Dermis blood vessel endothelial cell (primary cell): Measurements from ENCODE around the gene KATNB1. TPM values are rescaled to one million over a fixed set of nuclear protein-coding genes. Genes with fewer than 3 reads are reported as not detected.
A peak's percentile ranks its signal among the peaks of the same experiment; 100 is the strongest.
"Not testable (repeated sequence)": the region's sequence is repeated elsewhere in the genome, so short reads cannot be mapped to it uniquely, and the experiment has no call there.

Experiments used
- DNase-seq: peaks from one replicate; pipeline ENCODE4 v3.0.0; 2010
- total RNA-seq: library from RNA; depleted of rRNA; stranded (reverse); fragments of >200 nt; gene quantifications from 2 replicates; pipeline ENCODE4 v1.2.3, GENCODE V29; 2014

Gene KATNB1
- total RNA-seq, 1 donor from 2014 or later = 26.2 TPM

GRCh38 chr16:57701759-57702371, 33.7 kb upstream of the KATNB1 start:
- DNase-seq = no peak

DNA sequence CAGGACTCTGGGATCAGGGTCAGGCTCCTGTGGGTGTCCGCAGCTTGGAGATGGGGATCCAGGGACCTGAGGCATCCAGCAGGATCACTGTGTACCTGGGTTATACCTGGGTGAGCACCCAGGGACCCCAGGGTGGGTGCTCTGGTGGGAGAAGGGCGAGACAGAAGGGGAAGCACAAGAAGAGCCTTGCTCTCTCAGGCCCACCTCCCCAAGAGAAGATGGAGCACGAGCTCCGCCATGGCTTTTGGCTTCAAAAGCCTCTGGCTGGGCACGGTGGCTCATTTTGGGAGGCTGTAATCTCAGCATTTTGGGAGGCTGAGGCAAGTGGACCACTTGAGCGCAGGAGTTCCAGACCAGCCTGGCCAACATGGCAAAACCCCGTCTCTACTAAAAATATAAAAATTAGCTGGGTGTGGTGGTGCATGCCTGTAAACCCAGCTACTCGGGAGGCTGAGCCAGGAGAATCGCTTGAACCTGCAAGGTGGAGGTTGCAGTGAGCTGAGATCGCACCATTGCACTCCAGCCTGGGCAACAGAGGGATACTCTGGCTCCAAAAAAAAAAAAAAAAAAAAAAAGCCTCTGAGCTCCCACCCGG, 32.1 kb upstream of the KATNB1 start:
- DNase-seq = no peak

GRCh38 chr16:57704011-57704904, 31.3 kb upstream of the KATNB1 start:
- no peak for DNase-seq

GRCh38 chr16:57704905-57705852, 30.4 kb upstream of the KATNB1 start:
- DNase-seq = no peak

DNA sequence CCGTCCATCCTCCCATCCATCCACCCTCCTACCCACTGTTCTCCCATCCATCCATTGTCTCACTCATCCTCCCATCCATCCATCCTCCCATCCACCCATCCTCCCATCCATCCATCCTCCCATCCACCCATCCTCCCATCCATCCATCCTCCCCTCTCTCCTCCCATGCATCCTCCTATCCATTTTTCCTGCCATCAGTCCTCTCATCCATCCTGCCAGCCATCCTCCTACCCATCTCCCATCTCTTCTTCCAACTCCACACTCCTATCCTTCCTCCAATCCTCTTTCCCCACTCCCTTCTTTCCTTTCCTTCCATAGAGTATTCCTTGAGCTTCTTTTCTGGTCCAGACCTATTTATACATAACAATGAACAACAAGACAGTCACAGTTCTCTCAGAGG, 28.9 kb upstream of the KATNB1 start:
- no peak for DNase-seq

GRCh38 chr16:57707331-57707730, 28.2 kb upstream of the KATNB1 start:
- DNase-seq = no peak

- no peak for DNase-seq
These were observed 27.4 kb upstream of the KATNB1 start for GRCh38 chr16:57708168-57708567.

DNA sequence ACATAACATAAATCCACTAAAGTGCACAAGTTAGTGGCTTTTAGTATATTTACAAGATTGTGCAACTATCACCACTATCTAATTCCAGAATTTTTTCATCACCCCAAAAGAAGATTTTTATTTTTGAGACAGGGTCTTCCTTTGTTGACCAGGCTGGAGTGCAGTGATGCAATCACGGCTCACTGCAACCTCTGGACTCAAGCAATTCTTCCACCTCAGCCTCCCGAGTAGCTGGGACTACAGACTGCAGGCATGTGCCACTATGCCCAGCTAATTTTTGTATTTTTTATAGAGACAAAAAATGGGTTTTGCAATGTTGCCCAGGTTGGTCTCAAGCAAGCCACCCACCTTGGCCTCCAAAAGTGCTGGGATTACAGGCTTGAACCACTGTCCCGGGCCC, 25.9 kb upstream of the KATNB1 start:
- no peak for DNase-seq

- DNase-seq = no peak
These were observed 24.2 kb upstream of the KATNB1 start for GRCh38 chr16:57711346-57711745.

DNA sequence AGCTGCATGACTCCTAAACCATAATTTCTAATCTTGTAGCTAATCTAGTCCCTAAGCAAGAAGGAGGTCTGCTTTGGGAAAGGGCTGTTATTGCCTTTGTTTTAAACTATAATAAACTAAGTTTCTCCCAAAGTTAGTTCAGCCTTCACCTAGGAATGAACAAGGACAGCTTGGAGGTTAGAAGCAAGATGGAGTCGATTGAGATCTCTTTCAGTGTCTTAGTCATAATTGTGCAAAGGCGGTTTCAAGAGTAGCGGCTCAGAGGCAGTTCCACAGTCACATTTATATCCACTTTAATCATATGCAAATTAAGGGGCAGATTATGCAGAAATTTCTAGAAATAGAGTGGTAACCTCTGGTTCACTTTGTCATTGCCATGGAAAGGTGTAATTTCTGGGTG, 23.6 kb upstream of the KATNB1 start:
- no peak for DNase-seq

DNA sequence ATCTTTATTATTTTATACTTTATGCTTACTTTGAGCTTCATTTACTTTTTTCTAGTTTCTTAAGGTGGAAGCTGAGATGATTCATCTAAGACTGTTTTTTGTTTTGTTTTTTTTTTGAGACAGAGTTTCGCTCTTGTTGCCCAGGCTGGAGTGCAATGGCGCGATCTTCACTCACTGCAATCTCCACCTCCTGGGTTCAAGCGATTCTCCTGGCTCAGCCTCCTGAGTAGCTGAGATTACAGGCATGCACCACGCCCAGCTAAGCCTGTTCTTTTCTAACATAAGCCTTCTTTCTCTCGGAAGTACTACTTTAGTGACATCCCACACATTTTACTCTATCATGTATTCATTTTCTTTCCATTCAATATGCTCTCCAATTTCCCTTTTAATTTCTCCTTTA, 23.0 kb upstream of the KATNB1 start:
- DNase-seq = not testable (repeated sequence)

DNA sequence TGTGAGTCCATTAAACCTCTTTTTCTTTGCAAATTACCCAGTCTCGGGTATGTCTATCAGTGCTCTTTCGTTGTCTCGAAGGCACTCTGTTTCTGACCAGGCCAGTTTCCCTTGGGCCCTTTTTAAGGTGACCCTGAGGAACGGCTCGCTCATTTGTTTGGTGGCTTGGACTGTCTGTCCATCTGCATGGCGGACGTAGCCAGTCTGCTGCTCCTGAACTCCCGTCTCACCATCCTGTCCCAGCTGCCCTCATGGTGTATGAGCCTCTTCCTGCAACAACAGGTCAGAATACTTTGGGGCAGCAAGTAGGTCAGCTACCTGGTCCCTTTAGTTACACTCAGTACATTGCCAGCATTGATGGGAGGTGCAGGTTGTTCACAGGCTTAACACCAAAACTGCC, 22.0 kb upstream of the KATNB1 start:
- no peak for DNase-seq

DNA sequence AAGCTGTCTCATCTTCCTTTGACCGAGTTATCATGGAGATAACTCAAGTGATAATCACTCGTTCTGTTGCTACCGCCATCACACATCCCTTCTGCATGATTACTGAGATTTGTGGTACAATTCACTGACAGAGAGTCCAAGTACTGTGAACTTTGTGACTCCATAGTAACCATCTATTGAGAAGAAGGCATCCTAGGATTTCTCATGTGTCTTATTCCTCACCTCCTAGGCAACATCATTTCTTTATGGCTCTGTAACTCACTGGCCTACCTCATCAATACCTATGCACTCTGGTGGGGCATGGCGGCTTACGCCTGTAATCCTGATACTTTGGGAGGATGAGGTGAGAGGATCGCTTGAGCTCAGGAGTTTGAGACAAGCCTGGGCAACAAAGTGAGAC, 21.5 kb upstream of the KATNB1 start:
- no peak for DNase-seq

DNA sequence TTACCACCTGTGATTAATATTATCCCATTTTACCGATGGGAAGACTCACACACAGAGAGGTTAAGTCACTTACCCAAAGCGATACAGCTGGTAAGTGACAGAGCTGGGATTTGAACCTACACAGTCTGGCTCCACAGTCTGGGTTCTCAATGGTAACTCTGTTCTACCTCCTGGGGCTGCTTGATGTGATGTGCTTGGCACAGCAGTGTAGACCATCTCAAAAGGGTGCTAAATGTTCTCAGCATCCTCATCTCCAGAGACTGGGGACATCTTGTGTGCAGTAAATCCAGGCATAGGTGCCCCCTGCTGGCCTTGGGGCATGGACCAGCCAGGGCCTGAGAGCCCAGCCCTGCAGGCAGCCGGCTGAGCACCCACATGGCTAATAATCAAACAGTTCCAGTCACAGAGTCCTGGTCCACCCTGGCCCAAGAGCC, 15.4 kb upstream of the KATNB1 start:
- DNase-seq = peak; percentile 83

- DNase-seq = no peak
These were observed 14.0 kb upstream of the KATNB1 start for GRCh38 chr16:57721356-57722209.

- DNase-seq = no peak
These were observed 13.4 kb upstream of the KATNB1 start for GRCh38 chr16:57722210-57722499.

- no peak for DNase-seq
These were observed 12.9 kb upstream of the KATNB1 start for GRCh38 chr16:57722651-57723050.

GRCh38 chr16:57723170-57723569, 12.4 kb upstream of the KATNB1 start:
- DNase-seq = peak; percentile 49

DNA sequence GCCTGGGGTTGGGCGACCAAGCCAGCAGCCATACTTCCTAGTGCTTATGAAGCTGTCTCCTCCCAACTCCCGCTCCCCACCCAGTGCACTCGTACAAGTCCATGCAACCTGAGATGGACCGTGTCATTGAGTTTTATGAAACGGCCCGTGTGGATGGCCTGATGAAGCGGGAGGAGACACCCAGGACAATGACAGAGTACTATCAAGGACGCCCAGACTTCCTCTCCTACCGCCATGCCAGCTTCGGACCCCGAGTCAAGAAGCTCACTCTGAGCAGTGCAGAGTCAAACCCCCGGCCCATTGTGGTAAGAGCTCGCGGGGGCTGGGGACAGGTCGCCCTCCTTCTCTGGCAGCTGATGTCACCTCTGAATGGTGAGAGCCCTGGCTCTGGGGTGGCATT, 11.0 kb upstream of the KATNB1 start:
- no peak for DNase-seq

- no peak for DNase-seq
These were observed 10.4 kb upstream of the KATNB1 start for GRCh38 chr16:57725151-57725550.

DNA sequence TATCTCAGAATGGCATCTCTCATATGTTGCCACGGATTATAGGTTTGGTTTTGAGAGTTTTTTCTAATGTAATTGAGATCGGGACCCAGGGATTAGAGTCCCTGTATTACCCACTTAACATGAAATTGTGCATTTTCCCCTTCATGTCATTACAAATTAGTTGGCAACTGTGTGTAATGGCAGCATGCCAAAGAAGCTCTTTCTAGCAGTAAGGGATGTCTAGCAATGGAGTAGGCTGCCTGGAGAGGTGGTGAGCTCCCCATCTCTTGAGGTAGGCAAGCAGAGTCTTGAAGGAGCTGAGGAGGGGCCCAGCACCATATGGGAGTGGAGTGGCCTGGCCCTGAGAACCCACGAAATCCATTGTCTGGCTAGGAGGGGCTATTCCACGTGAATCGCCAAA, 10.0 kb upstream of the KATNB1 start:
- no peak for DNase-seq

DNA sequence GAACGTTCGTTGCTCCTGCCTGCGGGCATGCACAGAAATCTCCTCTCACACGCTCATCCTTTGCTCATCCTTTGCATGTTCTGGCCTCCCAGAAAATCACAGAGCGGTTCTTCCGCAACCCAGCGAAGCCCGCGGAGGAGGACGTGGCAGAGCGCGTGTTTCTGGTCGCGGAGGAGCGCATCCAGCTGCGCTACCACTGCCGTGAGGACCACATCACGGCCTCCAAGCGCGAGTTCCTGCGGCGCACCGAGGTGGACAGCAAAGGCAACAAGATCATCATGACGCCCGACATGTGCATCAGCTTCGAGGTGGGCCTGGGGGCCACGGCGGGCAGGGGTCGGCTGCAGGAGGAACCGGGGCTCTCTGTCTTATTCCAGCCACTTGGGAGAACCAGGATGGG, 9.6 kb upstream of the KATNB1 start:
- DNase-seq = no peak
